H9 (cell line): ENCODE data around the gene EPS8L3. TPM values are rescaled to one million over a fixed set of nuclear protein-coding genes. Genes with fewer than 3 reads are reported as not detected.

Experiments used
- DNase-seq: peaks from one replicate; pipeline ENCODE4 v3.0.0-alpha.2; 2017
- H2AFZ ChIP-seq: one replicate; pipeline ENCODE4 v1.6.1; 2013; ENCODE audit warnings: mild to moderate bottlenecking, low read length, control low read depth, moderate library complexity
- H2AK5ac ChIP-seq: 2 replicates; pipeline ENCODE4 v1.6.1; 2013; ENCODE audit warnings: low read length, control low read depth, mixed read lengths; ENCODE audit not compliant: insufficient read length
- H2BK120ac ChIP-seq: one replicate; pipeline ENCODE4 v1.6.1; 2013; ENCODE audit warnings: low read depth, mild to moderate bottlenecking, low read length, control low read depth, inconsistent platforms; ENCODE audit not compliant: poor library complexity, severe bottlenecking
- H2BK12ac ChIP-seq: 2 replicates; pipeline ENCODE4 v1.6.1; 2013; ENCODE audit warnings: low read length, control low read depth, mixed read lengths, low read depth; ENCODE audit not compliant: insufficient read length
- H2BK15ac ChIP-seq: 2 replicates; pipeline ENCODE4 v1.6.1; 2013; ENCODE audit warnings: low read depth, low read length, control low read depth
- H2BK20ac ChIP-seq: one replicate; pipeline ENCODE4 v1.6.1; 2013; ENCODE audit warnings: low read depth, mild to moderate bottlenecking, low read length, control low read depth, inconsistent platforms; ENCODE audit not compliant: poor library complexity, severe bottlenecking
- H2BK5ac ChIP-seq: 2 replicates; pipeline ENCODE4 v1.6.1; 2013; ENCODE audit warnings: low read length, control low read depth, mixed read lengths; ENCODE audit not compliant: insufficient read length
- H3K14ac ChIP-seq: 2 replicates; pipeline ENCODE4 v1.6.1; 2013; ENCODE audit warnings: low read length, control low read depth; ENCODE audit not compliant: insufficient read depth
- H3K18ac ChIP-seq: 2 replicates; pipeline ENCODE4 v1.6.1; 2013; ENCODE audit warnings: low read depth, mild to moderate bottlenecking, mixed read lengths, low read length, control low read depth; ENCODE audit not compliant: insufficient read length
- H3K23ac ChIP-seq: 2 replicates; pipeline ENCODE4 v1.6.1; 2013; ENCODE audit warnings: low read length, control low read depth, mixed read lengths, low read depth; ENCODE audit not compliant: insufficient read length
- H3K23me2 ChIP-seq: 2 replicates; pipeline ENCODE4 v1.6.1; 2013; ENCODE audit warnings: low read depth, mild to moderate bottlenecking, mixed read lengths, low read length, control low read depth; ENCODE audit not compliant: insufficient read length, poor library complexity, severe bottlenecking
- H3K27ac ChIP-seq: 2 replicates; pipeline ENCODE4 v1.5.1; 2013; ENCODE audit warnings: low read length, control low read depth, mixed read lengths, low read depth; ENCODE audit not compliant: insufficient read length
- H3K27me3 ChIP-seq: 2 replicates; pipeline ENCODE4 v1.6.1; 2013; ENCODE audit warnings: low read length, control low read depth, inconsistent platforms; ENCODE audit not compliant: insufficient read depth
- H3K4ac ChIP-seq: 2 replicates; pipeline ENCODE4 v1.6.1; 2013; ENCODE audit warnings: low read depth, mild to moderate bottlenecking, control low read depth, inconsistent platforms, low read length, moderate library complexity
- H3K4me1 ChIP-seq: 2 replicates; pipeline ENCODE4 v1.6.1; 2013; ENCODE audit warnings: low read length, control low read depth, inconsistent platforms; ENCODE audit not compliant: insufficient read depth
- H3K4me2 ChIP-seq: 2 replicates; pipeline ENCODE4 v1.6.1; 2013; ENCODE audit warnings: low read length, control low read depth, mixed read lengths; ENCODE audit not compliant: insufficient read length, insufficient read depth
- H3K56ac ChIP-seq: 2 replicates; pipeline ENCODE4 v1.6.1; 2013; ENCODE audit warnings: low read depth, mild to moderate bottlenecking, mixed read lengths, low read length, control low read depth; ENCODE audit not compliant: insufficient read length
- H3K79me1 ChIP-seq: 2 replicates; pipeline ENCODE4 v1.6.1; 2013; ENCODE audit warnings: low read depth, mild to moderate bottlenecking, moderate library complexity, low read length, control low read depth, inconsistent platforms; ENCODE audit not compliant: insufficient read depth, poor library complexity, severe bottlenecking
- H3K79me2 ChIP-seq: 2 replicates; pipeline ENCODE4 v1.6.1; 2013; ENCODE audit warnings: low read length, control low read depth, inconsistent platforms; ENCODE audit not compliant: insufficient read depth
- H3K9ac ChIP-seq: 2 replicates; pipeline ENCODE4 v1.6.1; 2013; ENCODE audit warnings: low read length, control low read depth, mixed read lengths; ENCODE audit not compliant: insufficient read length; ENCODE audit errors: extremely low read depth
- H3K9me3 ChIP-seq: one replicate; pipeline ENCODE4 v1.6.1; 2013; ENCODE audit warnings: low read depth, low read length, inconsistent platforms; ENCODE audit not compliant: control insufficient read depth
- H3T11ph ChIP-seq: one replicate; pipeline ENCODE4 v1.6.1; 2013; ENCODE audit warnings: mild to moderate bottlenecking, low read length, control low read depth, inconsistent platforms
- H4K20me1 ChIP-seq: one replicate; pipeline ENCODE4 v1.6.1; 2013; ENCODE audit not compliant: control insufficient read depth, insufficient read length, insufficient read depth
- H4K5ac ChIP-seq: 2 replicates; pipeline ENCODE4 v1.6.1; 2013; ENCODE audit warnings: low read depth, mild to moderate bottlenecking, mixed read lengths, low read length, control low read depth; ENCODE audit not compliant: insufficient read length
- H4K8ac ChIP-seq: replicated peaks from 2 replicates; pipeline ENCODE4 v1.6.1; 2013; ENCODE audit warnings: low read length, control low read depth, mixed read lengths, low read depth; ENCODE audit not compliant: insufficient read length
- H4K91ac ChIP-seq: 2 replicates; pipeline ENCODE4 v1.6.1; 2013; ENCODE audit warnings: low read depth, mild to moderate bottlenecking, moderate library complexity, mixed read lengths, low read length, control low read depth; ENCODE audit not compliant: insufficient read length
- H3K27ac Mint-ChIP-seq, 3 experiments: 2 replicates in 2 of 3; 3 replicates in 1 of 3; pipeline ENCODE4 v1.8.0; 2020 to 2021; ENCODE audit warnings: mixed read lengths in 3 of 3, mild to moderate bottlenecking in 1 of 3, moderate library complexity in 1 of 3
- H3K27me3 Mint-ChIP-seq: 2 replicates; pipeline ENCODE4 v1.8.0; 2021; ENCODE audit warnings: low read depth, mild to moderate bottlenecking, moderate library complexity, mixed read lengths
- H3K36me3 Mint-ChIP-seq, 3 experiments: 2 replicates in 2 of 3; 3 replicates in 1 of 3; pipeline ENCODE4 v1.8.0; 2020 to 2021; ENCODE audit warnings: low read depth in 3 of 3, mixed read lengths in 3 of 3; ENCODE audit not compliant: insufficient read depth in 1 of 3
- H3K4me1 Mint-ChIP-seq, 2 experiments: 2 replicates each; pipeline ENCODE4 v1.8.0; 2020; ENCODE audit warnings: mixed read lengths in 2 of 2
- H3K4me3 Mint-ChIP-seq, 2 experiments: 2 replicates in 1 of 2; 3 replicates in 1 of 2; pipeline ENCODE4 v1.8.0; 2020 to 2021; ENCODE audit warnings: mild to moderate bottlenecking in 2 of 2, mixed read lengths in 2 of 2, moderate library complexity in 1 of 2
- H3K9me3 Mint-ChIP-seq, 2 experiments: 2 replicates in 1 of 2; 3 replicates in 1 of 2; pipeline ENCODE4 v1.8.0; 2020; ENCODE audit warnings: mild to moderate bottlenecking in 2 of 2, mixed read lengths in 2 of 2, moderate library complexity in 1 of 2
- WGBS: extraction: QIAGEN DNeasy Blood & Tissue Kit; methylation state at CpG from one replicate; pipeline ENCODE4 v1.1.7; 2013; ENCODE audit warnings: missing lambda C conversion rate, low lambda C conversion rate, mixed read lengths; ENCODE audit not compliant: insufficient read length; ENCODE audit errors: extremely low coverage; 5-methylcytosine and 5-hydroxymethylcytosine counted together
- total RNA-seq: library from RNA; stranded (reverse); gene quantifications from 2 replicates; pipeline ENCODE4 v1.2.1, GENCODE V29; 2021
- TF ChIP-seq, protein P1 (sequence below): fragments of 200-600 bp; sonication (generic); conservative IDR thresholded peaks from 3 replicates; pipeline ENCODE4 v1.8.0; 2021; ENCODE audit warnings: antibody characterized with exemption, mild to moderate bottlenecking

EPS8L3 gene
- total RNA-seq, 1 experiment from 2014 or later, result not detected

DNA sequence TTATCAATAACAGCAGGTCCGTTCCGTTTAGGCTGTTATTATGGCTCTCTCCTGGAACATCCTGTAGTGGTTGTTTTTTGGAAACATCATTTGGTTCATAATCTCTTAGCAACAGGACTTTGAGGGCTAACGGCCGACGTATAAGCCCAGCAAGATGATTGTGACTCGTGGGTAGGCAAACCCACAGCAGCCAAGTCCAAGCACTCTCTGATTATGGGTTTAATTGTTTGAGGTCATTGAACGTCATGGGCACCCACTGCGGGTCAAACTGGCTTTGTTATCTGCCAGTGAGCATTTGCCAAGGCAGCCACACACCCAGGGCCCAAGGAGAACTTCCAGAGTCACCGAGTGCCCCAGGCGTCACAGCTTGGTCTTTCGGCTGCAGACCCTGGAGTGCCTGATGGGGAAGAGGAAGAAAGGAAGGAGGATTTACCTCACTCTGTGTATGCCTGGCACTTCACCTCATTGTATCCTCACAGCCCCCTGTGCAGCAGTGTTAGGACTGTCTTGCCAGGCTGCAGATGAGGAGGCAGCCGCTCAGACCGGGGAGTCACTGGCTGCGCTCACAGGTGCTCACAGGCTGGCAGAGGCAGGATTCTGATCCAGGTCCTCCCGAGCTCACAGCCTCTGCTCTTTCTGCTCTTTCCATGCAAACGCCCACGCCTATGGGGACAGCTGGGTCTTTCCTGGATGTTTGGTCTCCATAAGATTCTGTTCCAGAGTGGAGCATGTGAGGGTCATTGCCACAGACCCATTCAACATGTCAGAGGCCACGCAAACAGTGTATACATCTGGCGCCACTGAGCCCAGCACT is 30.8 kb upstream of the EPS8L3 start:
- H3K27ac Mint-ChIP-seq, result peak overlapping the region in 1 of 3 experiments; percentile 7; a peak in 2 of 7 replicates

More for the DNA sequence above, 30.8 kb upstream of the EPS8L3 start:
- peak; percentile 29 for DNase-seq
- no peak overlapping the region for H2BK12ac ChIP-seq
- H3K9me3 ChIP-seq, result no peaks in the 10 kb centered on the region
- H3K4me1 Mint-ChIP-seq, result peaks cover 35 to 38% of the 10 kb centered on the region in 2 experiments
- H4K20me1 ChIP-seq, result no peaks in the 10 kb centered on the region
- no peaks in the 10 kb centered on the region for H3K23me2 ChIP-seq
- peaks cover 6% of the 10 kb centered on the region; the same call in 1 of the 2 replicates for H3K4me1 ChIP-seq
- H2BK120ac ChIP-seq, result no peak overlapping the region
- no peaks in the 10 kb centered on the region for H3K36me3 Mint-ChIP-seq
- no peak overlapping the region for H3K14ac ChIP-seq
- no peaks in the 10 kb centered on the region for H3K79me2 ChIP-seq
- no peaks in the 10 kb centered on the region for H3K9me3 Mint-ChIP-seq
- H4K8ac ChIP-seq, result no peak overlapping the region
- no peak overlapping the region for H2BK20ac ChIP-seq
- no peak overlapping the region for H3K4me3 Mint-ChIP-seq
- no peak overlapping the region for H3K9ac ChIP-seq
- H3K79me1 ChIP-seq, result no peaks in the 10 kb centered on the region
- no CpG with 5 or more reads among the region's 19 CpGs for WGBS
- no peak overlapping the region for H3K4ac ChIP-seq
- peaks cover 4% of the 10 kb centered on the region for H3K27me3 Mint-ChIP-seq
- no peak overlapping the region for H3K4me2 ChIP-seq
- TF ChIP-seq, protein P1, sequence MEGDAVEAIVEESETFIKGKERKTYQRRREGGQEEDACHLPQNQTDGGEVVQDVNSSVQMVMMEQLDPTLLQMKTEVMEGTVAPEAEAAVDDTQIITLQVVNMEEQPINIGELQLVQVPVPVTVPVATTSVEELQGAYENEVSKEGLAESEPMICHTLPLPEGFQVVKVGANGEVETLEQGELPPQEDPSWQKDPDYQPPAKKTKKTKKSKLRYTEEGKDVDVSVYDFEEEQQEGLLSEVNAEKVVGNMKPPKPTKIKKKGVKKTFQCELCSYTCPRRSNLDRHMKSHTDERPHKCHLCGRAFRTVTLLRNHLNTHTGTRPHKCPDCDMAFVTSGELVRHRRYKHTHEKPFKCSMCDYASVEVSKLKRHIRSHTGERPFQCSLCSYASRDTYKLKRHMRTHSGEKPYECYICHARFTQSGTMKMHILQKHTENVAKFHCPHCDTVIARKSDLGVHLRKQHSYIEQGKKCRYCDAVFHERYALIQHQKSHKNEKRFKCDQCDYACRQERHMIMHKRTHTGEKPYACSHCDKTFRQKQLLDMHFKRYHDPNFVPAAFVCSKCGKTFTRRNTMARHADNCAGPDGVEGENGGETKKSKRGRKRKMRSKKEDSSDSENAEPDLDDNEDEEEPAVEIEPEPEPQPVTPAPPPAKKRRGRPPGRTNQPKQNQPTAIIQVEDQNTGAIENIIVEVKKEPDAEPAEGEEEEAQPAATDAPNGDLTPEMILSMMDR, result no peak
- no peak overlapping the region for H2BK5ac ChIP-seq
- no peaks in the 10 kb centered on the region; the same call in 1 of the 2 replicates for H3K27me3 ChIP-seq
- no peak overlapping the region for H2BK15ac ChIP-seq
- H3T11ph ChIP-seq, result no peak overlapping the region
- H3K18ac ChIP-seq, result no peak overlapping the region
- H2AFZ ChIP-seq, result no peak overlapping the region
- H2AK5ac ChIP-seq, result no peak overlapping the region
- H3K23ac ChIP-seq, result no peak overlapping the region
- H4K91ac ChIP-seq, result no peak overlapping the region
- H4K5ac ChIP-seq, result no peak overlapping the region
- no peak overlapping the region for H3K27ac ChIP-seq
- H3K56ac ChIP-seq, result no peak overlapping the region
